Hepatocyte (in vitro differentiated cells): ENCODE results near the gene SERPINH1. TPM values are rescaled to one million over a fixed set of nuclear protein-coding genes. Genes with fewer than 3 reads are reported as not detected.

Experiments
- DNase-seq: peaks from one replicate; pipeline ENCODE4 v3.0.0-alpha.2; 2016; ENCODE audit warnings: low spot score
- H2AFZ ChIP-seq: fragments of 200-600 bp; sonication (generic); 2 replicates; pipeline ENCODE4 v1.6.0; 2016; ENCODE audit warnings: antibody characterized with exemption, mild to moderate bottlenecking
- H3K27ac ChIP-seq: fragments of 200-600 bp; sonication (generic); 2 replicates; pipeline ENCODE4 v1.5.1; 2016; ENCODE audit warnings: mild to moderate bottlenecking
- H3K27me3 ChIP-seq: fragments of 200-600 bp; sonication (generic); 2 replicates; pipeline ENCODE4 v1.6.1; 2016
- H3K36me3 ChIP-seq: fragments of 200-600 bp; sonication (generic); replicated peaks from 2 replicates; pipeline ENCODE4 v1.5.1; 2016; ENCODE audit warnings: low read depth; ENCODE audit not compliant: insufficient read depth
- H3K4me1 ChIP-seq: fragments of 200-600 bp; sonication (generic); 2 replicates; pipeline ENCODE4 v1.5.1; 2016; ENCODE audit warnings: mild to moderate bottlenecking, moderate library complexity; ENCODE audit not compliant: insufficient read depth
- H3K4me2 ChIP-seq: fragments of 200-600 bp; sonication (generic); 2 replicates; pipeline ENCODE4 v1.6.0; 2016
- H3K4me3 ChIP-seq: fragments of 200-600 bp; sonication (generic); 2 replicates; pipeline ENCODE4 v1.5.1; 2016; ENCODE audit warnings: mild to moderate bottlenecking
- H3K79me2 ChIP-seq: fragments of 200-600 bp; sonication (generic); 2 replicates; pipeline ENCODE4 v1.6.0; 2017; ENCODE audit warnings: mild to moderate bottlenecking
- H3K9me2 ChIP-seq: fragments of 200-600 bp; sonication (generic); replicated peaks from 2 replicates; pipeline ENCODE4 v1.6.0; 2017; ENCODE audit warnings: mild to moderate bottlenecking; ENCODE audit not compliant: insufficient read depth
- H3K9me3 ChIP-seq: fragments of 200-600 bp; sonication (generic); 2 replicates; pipeline ENCODE4 v1.5.1; 2016; ENCODE audit warnings: low read depth, mild to moderate bottlenecking
- H4K20me1 ChIP-seq: fragments of 200-600 bp; sonication (generic); 2 replicates; pipeline ENCODE4 v1.6.0; 2016; ENCODE audit warnings: mild to moderate bottlenecking; ENCODE audit not compliant: insufficient read depth, poor library complexity, severe bottlenecking
- EZH2 ChIP-seq: fragments of 200-600 bp; sonication (generic); IDR thresholded peaks from 2 replicates; pipeline ENCODE4 v1.6.1; 2016; ENCODE audit warnings: antibody characterized with exemption, mild to moderate bottlenecking, borderline replicate concordance
- EZH2phosphoT487 ChIP-seq: fragments of 200-600 bp; sonication (generic); IDR thresholded peaks from one replicate; pipeline ENCODE4 v1.6.1; 2018; ENCODE audit warnings: antibody characterized with exemption, mild to moderate bottlenecking, low read depth, moderate library complexity; ENCODE audit not compliant: unreplicated experiment, severe bottlenecking
- WGBS: methylation state at CpG from one replicate; pipeline ENCODE4 v1.1.6; 2016; ENCODE audit warnings: low lambda C conversion rate; ENCODE audit errors: missing lambda C conversion rate; 5-methylcytosine and 5-hydroxymethylcytosine counted together
- polyA plus RNA-seq: library from polyadenylated mRNA; unstranded; fragments of >200 nt; fragmentation: Nextera tagmentation; extraction: Ambion mirVana; gene quantifications from 2 replicates; pipeline ENCODE4 v1.2.1, GENCODE V29; 2016
- total RNA-seq: library from RNA; depleted of rRNA; stranded (reverse); fragments of >200 nt; gene quantifications from 2 replicates; pipeline ENCODE4 v1.2.3, GENCODE V29; 2014
- TF ChIP-seq, protein P1 (sequence below): fragments of 200-600 bp; sonication (generic); IDR thresholded peaks from 2 replicates; pipeline ENCODE4 v1.5.1; 2016; ENCODE audit warnings: antibody characterized with exemption, mild to moderate bottlenecking; ENCODE audit not compliant: poor library complexity

The SERPINH1 gene
- total and polyA plus RNA-seq, 2 experiments from 2014 or later = 479 to 805 TPM

GRCh38 chr11:75542088-75542438, 20.0 kb upstream of the SERPINH1 start:
- H3K9me2 ChIP-seq = no peaks in the 10 kb centered on the region
- no peaks in the 10 kb centered on the region for H3K36me3 ChIP-seq
- no peak for DNase-seq
- H3K9me3 ChIP-seq = no peaks in the 10 kb centered on the region
- no peaks in the 10 kb centered on the region for H4K20me1 ChIP-seq
- no peak overlapping the region for H3K27ac ChIP-seq
- no peak overlapping the region for H3K4me2 ChIP-seq
- no peak overlapping the region for H3K4me3 ChIP-seq
- no peaks in the 10 kb centered on the region for H3K79me2 ChIP-seq
- no peaks in the 10 kb centered on the region for H3K4me1 ChIP-seq
- no peak overlapping the region for H2AFZ ChIP-seq
- 88% methylated on average over 1 of the region's 1 CpG for WGBS
- no peaks in the 10 kb centered on the region for H3K27me3 ChIP-seq
- TF ChIP-seq EZH2 (no peak), EZH2phosphoT487 (no peak)
- TF ChIP-seq, protein P1, sequence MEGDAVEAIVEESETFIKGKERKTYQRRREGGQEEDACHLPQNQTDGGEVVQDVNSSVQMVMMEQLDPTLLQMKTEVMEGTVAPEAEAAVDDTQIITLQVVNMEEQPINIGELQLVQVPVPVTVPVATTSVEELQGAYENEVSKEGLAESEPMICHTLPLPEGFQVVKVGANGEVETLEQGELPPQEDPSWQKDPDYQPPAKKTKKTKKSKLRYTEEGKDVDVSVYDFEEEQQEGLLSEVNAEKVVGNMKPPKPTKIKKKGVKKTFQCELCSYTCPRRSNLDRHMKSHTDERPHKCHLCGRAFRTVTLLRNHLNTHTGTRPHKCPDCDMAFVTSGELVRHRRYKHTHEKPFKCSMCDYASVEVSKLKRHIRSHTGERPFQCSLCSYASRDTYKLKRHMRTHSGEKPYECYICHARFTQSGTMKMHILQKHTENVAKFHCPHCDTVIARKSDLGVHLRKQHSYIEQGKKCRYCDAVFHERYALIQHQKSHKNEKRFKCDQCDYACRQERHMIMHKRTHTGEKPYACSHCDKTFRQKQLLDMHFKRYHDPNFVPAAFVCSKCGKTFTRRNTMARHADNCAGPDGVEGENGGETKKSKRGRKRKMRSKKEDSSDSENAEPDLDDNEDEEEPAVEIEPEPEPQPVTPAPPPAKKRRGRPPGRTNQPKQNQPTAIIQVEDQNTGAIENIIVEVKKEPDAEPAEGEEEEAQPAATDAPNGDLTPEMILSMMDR = no peak

DNA sequence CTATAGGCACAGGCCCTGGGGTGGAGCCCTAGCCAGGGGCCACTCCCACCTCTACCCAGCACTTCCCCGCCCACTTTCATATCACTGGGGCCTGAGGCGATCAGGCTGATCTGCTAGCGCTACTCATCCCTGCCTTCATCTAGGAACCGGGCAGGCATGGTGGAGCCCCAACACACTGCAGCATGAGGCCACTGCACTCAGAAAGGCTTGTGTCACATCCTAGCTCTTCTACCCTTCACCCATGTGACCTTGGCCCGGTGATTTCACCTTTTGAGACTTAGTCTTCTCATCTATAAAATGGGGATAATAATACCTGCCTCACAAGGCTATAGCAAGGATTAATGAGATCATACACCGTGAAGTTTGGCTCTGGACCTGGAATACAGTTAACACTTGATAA, 18.2 kb upstream of the SERPINH1 start:
- peaks cover 5% of the 10 kb centered on the region for H3K4me1 ChIP-seq
- H2AFZ ChIP-seq = no peak overlapping the region
- H3K79me2 ChIP-seq = no peaks in the 10 kb centered on the region
- no peak overlapping the region for H3K4me3 ChIP-seq
- H3K4me2 ChIP-seq = no peak overlapping the region
- no peak overlapping the region for H3K27ac ChIP-seq
- 86% methylated on average over 6 of the region's 6 CpGs for WGBS
- H3K27me3 ChIP-seq = no peaks in the 10 kb centered on the region
- no peaks in the 10 kb centered on the region for H3K36me3 ChIP-seq
- no peak for DNase-seq
- no peaks in the 10 kb centered on the region for H4K20me1 ChIP-seq
- TF ChIP-seq EZH2phosphoT487 (no peak), EZH2 (no peak)
- TF ChIP-seq, protein P1 = no peak
- no peaks in the 10 kb centered on the region for H3K9me3 ChIP-seq
- no peaks in the 10 kb centered on the region for H3K9me2 ChIP-seq

DNA sequence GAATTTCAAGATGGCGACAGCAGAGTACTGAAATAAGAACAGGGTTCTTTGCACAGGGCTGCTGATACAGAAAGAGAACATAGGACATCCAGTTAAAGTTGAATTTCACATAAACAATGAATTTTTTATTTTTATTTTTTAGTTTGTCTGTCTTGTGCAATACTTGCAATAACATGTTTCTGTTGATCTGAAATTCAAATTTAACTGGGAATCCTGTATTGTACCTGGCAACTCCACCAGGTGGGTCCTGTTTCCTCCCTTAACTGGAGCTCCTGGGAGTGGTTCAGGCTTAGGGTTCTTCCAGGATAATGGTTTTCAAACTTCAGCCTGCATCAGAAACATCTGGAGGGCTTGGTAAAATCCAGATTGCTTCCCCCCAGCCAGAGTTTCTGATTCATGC, 14.9 kb upstream of the SERPINH1 start:
- no peaks in the 10 kb centered on the region for H3K9me3 ChIP-seq
- H3K27me3 ChIP-seq = no peaks in the 10 kb centered on the region
- no peaks in the 10 kb centered on the region for H4K20me1 ChIP-seq
- 93% methylated on average over 1 of the region's 1 CpG for WGBS
- TF ChIP-seq EZH2phosphoT487 = no peak
- TF ChIP-seq, protein P1 = no peak
- TF ChIP-seq EZH2 = no peak
- H3K4me3 ChIP-seq = no peak overlapping the region
- no peaks in the 10 kb centered on the region for H3K9me2 ChIP-seq
- no peak for DNase-seq
- peaks cover 5% of the 10 kb centered on the region for H3K4me1 ChIP-seq
- H2AFZ ChIP-seq = no peak overlapping the region
- no peak overlapping the region for H3K27ac ChIP-seq
- H3K4me2 ChIP-seq = no peak overlapping the region
- no peaks in the 10 kb centered on the region for H3K79me2 ChIP-seq
- H3K36me3 ChIP-seq = no peaks in the 10 kb centered on the region

DNA sequence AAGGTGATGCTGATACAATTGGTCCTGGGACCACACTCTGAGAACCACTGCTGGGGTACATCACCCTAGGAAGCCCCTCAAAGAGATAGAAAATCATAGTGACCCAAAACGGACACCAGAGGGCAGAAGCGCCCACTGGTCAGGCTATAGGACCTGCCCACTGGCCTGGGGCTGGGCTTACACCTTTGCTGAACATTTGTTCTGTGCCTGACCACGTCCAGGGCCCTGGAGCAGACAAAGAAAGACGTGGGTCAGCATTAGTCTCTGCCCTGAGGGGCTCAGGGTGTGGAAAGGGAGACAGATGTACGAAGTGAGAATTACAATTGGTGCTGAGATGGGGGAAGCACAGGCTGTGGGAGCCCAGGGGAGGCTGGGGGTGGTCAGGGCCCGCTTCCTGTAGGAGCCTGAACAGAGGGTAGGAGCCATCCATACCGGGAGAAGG, 14.4 kb upstream of the SERPINH1 start:
- 21% methylated on average over 7 of the region's 7 CpGs for WGBS
- Histone ChIP-seq H3K27me3 (no peaks in the 10 kb centered on the region), H3K9me2 (no peaks in the 10 kb centered on the region), H3K9me3 (no peaks in the 10 kb centered on the region), H3K4me1 (peaks cover 5% of the 10 kb centered on the region), H3K36me3 (no peaks in the 10 kb centered on the region), H3K27ac (peak overlapping the region; percentile 54), H3K4me2 (no peak overlapping the region), H3K79me2 (no peaks in the 10 kb centered on the region), H2AFZ (peak overlapping the region; percentile 77), H3K4me3 (no peak overlapping the region), H4K20me1 (no peaks in the 10 kb centered on the region)
- DNase-seq = peak; percentile 87
- TF ChIP-seq EZH2phosphoT487 = no peak
- TF ChIP-seq EZH2 = no peak
- TF ChIP-seq, protein P1 = peak; percentile 92
